Activated CD8-positive, alpha-beta T cell treated with anti-CD3 and anti-CD28 coated beads for 36 hours (primary cell): ENCODE measurements around the gene FKBP2. TPM values are rescaled to one million over a fixed set of nuclear protein-coding genes. Genes with fewer than 3 reads are reported as not detected.

Experiments used
- ATAC-seq: fragments of 200-7000 bp; cut with Tn5 transposase; one replicate; pipeline ENCODE4 v1.10.0; 2021; ENCODE audit warnings: mild to moderate bottlenecking, moderate library complexity
- CTCF ChIA-PET: fragments of 350-600 bp; sonication (Branson Sonifier 250); formaldehyde crosslinking; loops from one replicate; lab custom pipeline; 2021; ENCODE audit warnings: antibody characterized with exemption; lab: Charles Lee
- POLR2A ChIA-PET: fragments of 350-600 bp; sonication (Branson Sonifier 250); formaldehyde crosslinking; loops from one replicate; lab custom pipeline; 2021; ENCODE audit warnings: antibody characterized with exemption; lab: Charles Lee
- DNase-seq: peaks from one replicate; pipeline ENCODE4 v3.0.0-alpha.2; 2020
- H3K27ac Mint-ChIP-seq: one replicate; pipeline ENCODE4 v1.8.0; 2021; ENCODE audit warnings: mild to moderate bottlenecking, mixed read lengths
- H3K27me3 Mint-ChIP-seq: one replicate; pipeline ENCODE4 v1.8.0; 2021; ENCODE audit warnings: mixed read lengths
- H3K36me3 Mint-ChIP-seq: one replicate; pipeline ENCODE4 v1.8.0; 2021; ENCODE audit warnings: low read depth, mixed read lengths
- H3K4me1 Mint-ChIP-seq: one replicate; pipeline ENCODE4 v1.8.0; 2021; ENCODE audit warnings: low read depth, mixed read lengths
- H3K4me3 Mint-ChIP-seq: one replicate; pipeline ENCODE4 v1.8.0; 2021; ENCODE audit warnings: mild to moderate bottlenecking, moderate library complexity, mixed read lengths
- H3K9me3 Mint-ChIP-seq: one replicate; pipeline ENCODE4 v1.8.0; 2021; ENCODE audit warnings: mixed read lengths
- CTCF ChIP-seq: fragments of 200-600 bp; IDR thresholded peaks from one replicate; pipeline ENCODE4 v1.8.0; 2022; ENCODE audit warnings: antibody characterized with exemption, mild to moderate bottlenecking
- intact Hi-C: fragments of 100-400 bp; cut with micrococcal nuclease; formaldehyde crosslinking; loops from one replicate; pipeline ENCODE4 v1.10.0; 2022
- total RNA-seq, 2 experiments: library from RNA; stranded (reverse); gene quantifications; one replicate each; pipeline ENCODE4 v1.2.3, GENCODE V29; 2021

FKBP2 gene
- total RNA-seq, 2 experiments from 2014 or later, result 23.5 to 26.9 TPM

GRCh38 chr11:64208796-64209562, 31.9 kb upstream of the FKBP2 start:
- CTCF ChIA-PET, result interaction anchor here (3.3 to 7.5 kb wide), 5 partner anchors 9 to 108 kb away, joined by 13 to 111 read pairs (median 42); partner anchors contain the start of genes CATSPERZ, NUDT22, PLCB3 and PRDX5
- no peak for ATAC-seq
- Mint-ChIP-seq H3K27me3 (no peaks in the 10 kb centered on the region), H3K36me3 (peaks cover 68% of the 10 kb centered on the region), H3K4me1 (peaks cover 48% of the 10 kb centered on the region), H3K27ac (peak overlapping the region; percentile 97), H3K4me3 (peak overlapping the region; percentile 92), H3K9me3 (no peaks in the 10 kb centered on the region)
- intact Hi-C loops, result no loop called here
- POLR2A ChIA-PET, result interaction anchor here (1.6 to 9.7 kb wide), 11 partner anchors 8 to 94 kb away, joined by 3 to 206 read pairs (median 33); partner anchors contain the start of genes DNAJC4, ESRRA, NUDT22 and PPP1R14B
- TF ChIP-seq CTCF, result no peak
- no peak for DNase-seq

- Mint-ChIP-seq H3K27ac (peak overlapping the region; percentile 97), H3K27me3 (no peaks in the 10 kb centered on the region), H3K36me3 (peaks cover 67% of the 10 kb centered on the region), H3K4me1 (peaks cover 47% of the 10 kb centered on the region), H3K9me3 (no peaks in the 10 kb centered on the region), H3K4me3 (peak overlapping the region; percentile 10)
- ChIA-PET POLR2A (interaction anchor here (1.6 to 9.7 kb wide), 6 partner anchors 8 to 29 kb away, joined by 3 to 151 read pairs (median 12); partner anchors contain the start of genes DNAJC4, NUDT22 and TRPT1), CTCF (interaction anchor here (6.0 to 7.5 kb wide), 2 partner anchors 42 to 93 kb away, joined by 42 to 111 read pairs; partner anchors contain the start of genes CATSPERZ and PLCB3)
- ATAC-seq (no peak), DNase-seq (no peak)
- intact Hi-C loops, result no loop called here
- TF ChIP-seq CTCF, result no peak
These were observed 31.4 kb upstream of the FKBP2 start for GRCh38 chr11:64209563-64209843.

GRCh38 chr11:64210301-64211020, 30.4 kb upstream of the FKBP2 start:
- ATAC-seq, result no peak
- no peak for TF ChIP-seq CTCF
- Mint-ChIP-seq H3K4me1 (peaks cover 49% of the 10 kb centered on the region), H3K4me3 (no peak overlapping the region), H3K9me3 (no peaks in the 10 kb centered on the region), H3K36me3 (peaks cover 69% of the 10 kb centered on the region), H3K27me3 (no peaks in the 10 kb centered on the region), H3K27ac (peak overlapping the region; percentile 97)
- CTCF ChIA-PET, result no interaction called here
- POLR2A ChIA-PET, result interaction anchor here (0.6 to 9.7 kb wide), 11 partner anchors 7 to 177 kb away, joined by 3 to 151 read pairs (median 3); partner anchors contain the start of genes DNAJC4, NUDT22 and TRPT1
- no peak for DNase-seq
- intact Hi-C loops, result no loop called here

- intact Hi-C loops, result no loop called here
- H3K4me3 Mint-ChIP-seq, result no peak overlapping the region
- H3K36me3 Mint-ChIP-seq, result peaks cover 61% of the 10 kb centered on the region
- H3K9me3 Mint-ChIP-seq, result no peaks in the 10 kb centered on the region
- ChIA-PET CTCF (interaction anchor here (1.7 kb wide), 1 partner anchor 13 kb away, joined by 6 read pairs; no protein-coding TSS in a partner anchor), POLR2A (interaction anchor here (0.6 to 9.7 kb wide), 9 partner anchors 9 to 536 kb away, joined by 3 to 151 read pairs (median 4); partner anchors contain the start of genes DNAJC4, NUDT22 and TRPT1)
- ATAC-seq (no peak), DNase-seq (no peak)
- H3K27me3 Mint-ChIP-seq, result no peaks in the 10 kb centered on the region
- H3K27ac Mint-ChIP-seq, result peak overlapping the region; percentile 67
- no peak for TF ChIP-seq CTCF
- peaks cover 41% of the 10 kb centered on the region for H3K4me1 Mint-ChIP-seq
These were observed 29.6 kb upstream of the FKBP2 start for GRCh38 chr11:64211181-64211872.
